ENCODE data around the gene DMBX1.

DMBX1 gene

DNA sequence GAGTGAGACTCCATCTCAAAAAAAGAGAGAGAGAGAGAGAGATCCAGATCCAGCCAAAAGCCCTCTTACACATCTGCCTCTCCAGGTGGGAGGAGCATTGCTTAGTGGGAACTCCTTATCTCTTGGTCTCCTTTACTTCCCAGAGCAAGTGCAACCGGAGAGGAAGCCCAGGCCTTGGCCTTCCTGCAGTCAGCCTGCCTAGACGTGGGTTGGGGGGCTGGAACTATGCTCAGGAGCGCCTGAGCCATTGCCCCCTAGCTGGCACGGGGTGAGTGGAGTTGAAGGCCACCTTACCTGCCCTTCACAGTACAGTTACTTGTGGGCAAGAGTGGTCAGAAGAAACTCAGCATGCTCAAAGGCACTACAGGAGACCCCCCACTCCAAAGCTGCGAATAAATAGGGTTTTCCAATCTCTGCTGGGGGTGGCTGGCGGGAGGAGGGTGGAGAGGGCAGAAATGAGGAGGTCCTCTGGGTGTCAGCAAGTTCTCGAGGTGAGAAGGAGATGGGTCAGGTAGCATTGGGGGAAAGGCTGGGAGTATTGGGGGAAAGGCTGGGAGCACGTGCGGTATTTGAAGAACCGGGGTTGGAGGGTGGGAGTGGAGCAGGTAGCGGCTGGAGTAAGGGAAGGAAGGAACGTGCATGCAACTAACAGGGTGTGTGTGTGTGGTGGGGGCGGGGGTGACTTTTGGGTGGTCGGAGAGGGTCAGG is 4.7 kb upstream of the DMBX1 start:
- DNase-seq (ENCODE audit: low read depth), result no peak
- TF ChIP-seq, protein P1, sequence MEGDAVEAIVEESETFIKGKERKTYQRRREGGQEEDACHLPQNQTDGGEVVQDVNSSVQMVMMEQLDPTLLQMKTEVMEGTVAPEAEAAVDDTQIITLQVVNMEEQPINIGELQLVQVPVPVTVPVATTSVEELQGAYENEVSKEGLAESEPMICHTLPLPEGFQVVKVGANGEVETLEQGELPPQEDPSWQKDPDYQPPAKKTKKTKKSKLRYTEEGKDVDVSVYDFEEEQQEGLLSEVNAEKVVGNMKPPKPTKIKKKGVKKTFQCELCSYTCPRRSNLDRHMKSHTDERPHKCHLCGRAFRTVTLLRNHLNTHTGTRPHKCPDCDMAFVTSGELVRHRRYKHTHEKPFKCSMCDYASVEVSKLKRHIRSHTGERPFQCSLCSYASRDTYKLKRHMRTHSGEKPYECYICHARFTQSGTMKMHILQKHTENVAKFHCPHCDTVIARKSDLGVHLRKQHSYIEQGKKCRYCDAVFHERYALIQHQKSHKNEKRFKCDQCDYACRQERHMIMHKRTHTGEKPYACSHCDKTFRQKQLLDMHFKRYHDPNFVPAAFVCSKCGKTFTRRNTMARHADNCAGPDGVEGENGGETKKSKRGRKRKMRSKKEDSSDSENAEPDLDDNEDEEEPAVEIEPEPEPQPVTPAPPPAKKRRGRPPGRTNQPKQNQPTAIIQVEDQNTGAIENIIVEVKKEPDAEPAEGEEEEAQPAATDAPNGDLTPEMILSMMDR (conservative IDR thresholded peaks at IDR 0.05; ENCODE audit: low read depth, low read length), result no peak
- no peak overlapping the region for H3K4me3 ChIP-seq (ENCODE audit: low read depth, low read length)

- H3K4me3 ChIP-seq (ENCODE audit: low read depth, low read length), result no peak overlapping the region
- DNase-seq (ENCODE audit: low read depth), result no peak
- TF ChIP-seq, protein P1 (conservative IDR thresholded peaks at IDR 0.05; ENCODE audit: low read depth, low read length), result no peak
Measured at GRCh38 chr1:46485564-46486431, 3.8 kb upstream of the DMBX1 start.

GRCh38 chr1:46486432-46487015 is 3.1 kb upstream of the DMBX1 start:
- no peak overlapping the region for H3K4me3 ChIP-seq (ENCODE audit: low read depth, low read length)
- DNase-seq (ENCODE audit: low read depth), result no peak
- TF ChIP-seq, protein P1 (conservative IDR thresholded peaks at IDR 0.05; ENCODE audit: low read depth, low read length), result no peak

DNA sequence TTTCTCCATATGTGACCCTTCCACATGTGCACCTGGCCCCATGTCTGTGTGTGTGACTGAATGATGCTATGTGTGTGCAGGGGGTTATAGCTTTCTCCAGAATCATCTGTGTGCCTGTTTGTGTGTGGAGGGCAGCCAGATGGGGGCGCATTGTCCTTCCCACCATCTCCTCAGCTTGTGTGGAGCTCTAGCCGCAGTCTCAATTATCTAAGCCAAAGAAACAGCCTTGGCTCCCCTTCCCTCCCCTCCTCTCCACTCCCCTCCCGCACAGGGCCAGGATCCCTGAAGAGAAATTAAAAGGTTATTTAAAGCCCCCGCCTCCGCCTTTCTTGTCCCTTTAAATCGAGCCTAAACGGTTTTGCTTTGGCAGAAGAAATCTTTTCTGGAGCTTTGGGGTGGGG is 1.8 kb upstream of the DMBX1 start:
- TF ChIP-seq, protein P1 (conservative IDR thresholded peaks at IDR 0.05; ENCODE audit: low read depth, low read length), result peak; percentile 55
- DNase-seq (ENCODE audit: low read depth), result peak; percentile 47
- no peak overlapping the region for H3K4me3 ChIP-seq (ENCODE audit: low read depth, low read length)

GRCh38 chr1:46488343-46489168 is 1.1 kb upstream of the DMBX1 start:
- TF ChIP-seq, protein P1 (conservative IDR thresholded peaks at IDR 0.05; ENCODE audit: low read depth, low read length), result no peak
- peak; percentile 21 for DNase-seq (ENCODE audit: low read depth)
- no peak overlapping the region for H3K4me3 ChIP-seq (ENCODE audit: low read depth, low read length)

GRCh38 chr1:46489169-46489637 is 433 bp upstream of the DMBX1 start:
- no peak overlapping the region for H3K4me3 ChIP-seq (ENCODE audit: low read depth, low read length)
- no peak for DNase-seq (ENCODE audit: low read depth)

More at GRCh38 chr1:46489169-46489637, 433 bp upstream of the DMBX1 start:
- TF ChIP-seq, protein P1 (conservative IDR thresholded peaks at IDR 0.05; ENCODE audit: low read depth, low read length), result no peak
